Activated CD8-positive, alpha-beta memory T cell treated with anti-CD3 and anti-CD28 coated beads, Interleukin-2, amount 50 U/mL, for 24 hours (primary cell): Measurements from ENCODE around the gene PRR15L.
"Not testable (repeated sequence)": the region's sequence is repeated elsewhere in the genome, so short reads cannot be mapped to it uniquely, and the experiment has no call there.

Source experiments
- DNase-seq: peaks from one replicate; pipeline ENCODE4 v3.0.0-alpha.2; 2020; ENCODE audit errors: extremely low read depth

Gene PRR15L

GRCh38 chr17:47935468-47935867, 22.2 kb downstream of the PRR15L start:
- not testable (repeated sequence) for DNase-seq

GRCh38 chr17:47934856-47935255, 22.8 kb downstream of the PRR15L start:
- no peak for DNase-seq

GRCh38 chr17:47931848-47932247, 25.8 kb downstream of the PRR15L start:
- no peak for DNase-seq

GRCh38 chr17:47929218-47930000, 28.3 kb downstream of the PRR15L start:
- DNase-seq: no peak

- no peak for DNase-seq
These were observed 29.3 kb downstream of the PRR15L start for GRCh38 chr17:47928415-47928814.

- DNase-seq: no peak
These were observed 29.8 kb downstream of the PRR15L start for GRCh38 chr17:47927821-47928400.

- no peak for DNase-seq
These were observed 32.0 kb downstream of the PRR15L start for GRCh38 chr17:47925678-47925988.

- no peak for DNase-seq
These were observed 32.7 kb downstream of the PRR15L start for GRCh38 chr17:47924785-47925677.

- not testable (repeated sequence) for DNase-seq
These were observed 37.8 kb downstream of the PRR15L start for GRCh38 chr17:47919889-47920288.

GRCh38 chr17:47918991-47919390, 38.7 kb downstream of the PRR15L start:
- DNase-seq: no peak

GRCh38 chr17:47918006-47918405, 39.7 kb downstream of the PRR15L start:
- no peak for DNase-seq

- DNase-seq: no peak
These were observed 40.1 kb downstream of the PRR15L start for GRCh38 chr17:47917581-47917980.

GRCh38 chr17:47916489-47917208, 41.0 kb downstream of the PRR15L start:
- DNase-seq: no peak

GRCh38 chr17:47915776-47916398, 41.8 kb downstream of the PRR15L start:
- no peak for DNase-seq

GRCh38 chr17:47914306-47914948, 43.3 kb downstream of the PRR15L start:
- no peak for DNase-seq

- DNase-seq: no peak
These were observed 44.6 kb downstream of the PRR15L start for GRCh38 chr17:47913050-47913449.

GRCh38 chr17:47907932-47908562, 49.6 kb downstream of the PRR15L start:
- DNase-seq: no peak

- no peak for DNase-seq
These were observed 51.2 kb downstream of the PRR15L start for GRCh38 chr17:47906443-47906842.

- no peak for DNase-seq
These were observed 52.4 kb downstream of the PRR15L start for GRCh38 chr17:47905221-47905733.

- DNase-seq: no peak
These were observed 55.5 kb downstream of the PRR15L start for GRCh38 chr17:47902039-47902744.
